Erythroblast (primary cell): ENCODE data around the gene DACH2.

ENCODE experiments used
- GATA1 ChIP-seq: IDR thresholded peaks from 2 replicates; pipeline ENCODE4 v1.6.1; 2011; ENCODE audit warnings: low read depth, mild to moderate bottlenecking, control low read depth, low read length, moderate library complexity
- POLR2A ChIP-seq: IDR thresholded peaks from 2 replicates; pipeline ENCODE4 v1.6.1; 2011; ENCODE audit warnings: mild to moderate bottlenecking, low read length

DNA sequence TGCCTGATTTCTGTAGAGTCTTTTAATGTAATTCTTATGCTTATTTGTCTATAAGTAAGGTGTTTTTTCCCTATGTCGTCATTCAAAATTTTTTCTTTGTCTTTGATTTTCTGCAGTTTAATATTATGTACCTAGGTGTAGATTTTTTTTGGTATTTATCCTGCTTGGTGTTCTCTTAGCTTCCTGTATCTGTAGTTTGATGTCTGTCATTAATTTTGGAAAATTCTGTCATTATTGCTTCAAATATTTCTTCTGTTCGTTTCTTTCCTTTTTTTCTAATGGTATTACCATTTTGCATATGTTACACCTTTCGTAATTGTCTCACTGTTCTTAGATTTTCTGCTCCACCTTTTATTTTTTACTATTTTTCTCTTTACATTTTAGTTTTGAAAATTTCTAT is 696.9 kb downstream of the DACH2 start:
- no peak for TF ChIP-seq POLR2A
- TF ChIP-seq GATA1, result no peak
